ENCODE measurements around the gene HYCC1. TPM values are rescaled to one million over a fixed set of nuclear protein-coding genes. Genes with fewer than 3 reads are reported as not detected.

Gene HYCC1
- total RNA-seq, 1 donor from 2014 or later = 73.7 TPM

- Mint-ChIP-seq H3K27me3 (ENCODE audit: low read depth) (peaks cover 3% of the 10 kb centered on the region), H3K4me1 (peaks cover 12% of the 10 kb centered on the region), H3K4me3 (no peak overlapping the region), H3K27ac (ENCODE audit: unreplicated experiment) (no peak overlapping the region), H3K36me3 (ENCODE audit: low read depth) (no peaks in the 10 kb centered on the region), H3K9me3 (no peaks in the 10 kb centered on the region)
- TF ChIP-seq CTCF (conservative IDR thresholded peaks at IDR 0.05) = no peak
- no peak for DNase-seq (ENCODE audit: low read depth, low spot score)
Observed at GRCh38 chr7:23012186-23012585, 1.7 kb downstream of the HYCC1 start.

GRCh38 chr7:23011222-23011924 lies 2.6 kb downstream of the HYCC1 start:
- peaks cover 3% of the 10 kb centered on the region for H3K27me3 Mint-ChIP-seq (ENCODE audit: low read depth)
- H3K4me1 Mint-ChIP-seq = peaks cover 12% of the 10 kb centered on the region
- no peaks in the 10 kb centered on the region for H3K36me3 Mint-ChIP-seq (ENCODE audit: low read depth)
- H3K9me3 Mint-ChIP-seq = no peaks in the 10 kb centered on the region
- no peak overlapping the region for H3K4me3 Mint-ChIP-seq
- TF ChIP-seq CTCF (conservative IDR thresholded peaks at IDR 0.05) = no peak
- no peak overlapping the region for H3K27ac Mint-ChIP-seq (ENCODE audit: unreplicated experiment)
- no peak for DNase-seq (ENCODE audit: low read depth, low spot score)

GRCh38 chr7:23009303-23009702 lies 4.6 kb downstream of the HYCC1 start:
- H3K9me3 Mint-ChIP-seq = no peaks in the 10 kb centered on the region
- TF ChIP-seq CTCF (conservative IDR thresholded peaks at IDR 0.05) = no peak
- no peak overlapping the region for H3K27ac Mint-ChIP-seq (ENCODE audit: unreplicated experiment)
- no peak for DNase-seq (ENCODE audit: low read depth, low spot score)
- no peak overlapping the region for H3K4me3 Mint-ChIP-seq
- peaks cover 5% of the 10 kb centered on the region for H3K4me1 Mint-ChIP-seq
- H3K27me3 Mint-ChIP-seq (ENCODE audit: low read depth) = peaks cover 3% of the 10 kb centered on the region
- no peaks in the 10 kb centered on the region for H3K36me3 Mint-ChIP-seq (ENCODE audit: low read depth)

- Mint-ChIP-seq H3K4me1 (no peaks in the 10 kb centered on the region), H3K9me3 (no peaks in the 10 kb centered on the region), H3K36me3 (ENCODE audit: low read depth) (no peaks in the 10 kb centered on the region), H3K27me3 (ENCODE audit: low read depth) (no peaks in the 10 kb centered on the region), H3K4me3 (no peak overlapping the region), H3K27ac (ENCODE audit: unreplicated experiment) (no peak overlapping the region)
- TF ChIP-seq CTCF (conservative IDR thresholded peaks at IDR 0.05) = no peak
- DNase-seq (ENCODE audit: low read depth, low spot score) = no peak
Observed at GRCh38 chr7:23004247-23004520, 9.7 kb downstream of the HYCC1 start.

- H3K4me1 Mint-ChIP-seq = no peaks in the 10 kb centered on the region
- no peak for TF ChIP-seq CTCF (conservative IDR thresholded peaks at IDR 0.05)
- no peak overlapping the region for H3K4me3 Mint-ChIP-seq
- H3K27ac Mint-ChIP-seq (ENCODE audit: unreplicated experiment) = no peak overlapping the region
- no peak for DNase-seq (ENCODE audit: low read depth, low spot score)
- no peaks in the 10 kb centered on the region for H3K36me3 Mint-ChIP-seq (ENCODE audit: low read depth)
- no peaks in the 10 kb centered on the region for H3K27me3 Mint-ChIP-seq (ENCODE audit: low read depth)
- H3K9me3 Mint-ChIP-seq = no peaks in the 10 kb centered on the region
Observed at GRCh38 chr7:23003505-23004246, 10.3 kb downstream of the HYCC1 start.
